GM18511 (cell line): ENCODE results near the gene SV2C.

Source experiments
- ATAC-seq: cut with Tn5 transposase; IDR thresholded peaks from one replicate; pipeline ENCODE4 v1.9.1; 2021; ENCODE audit warnings: mild to moderate bottlenecking, moderate library complexity; ENCODE audit not compliant: unreplicated experiment

Gene SV2C

DNA sequence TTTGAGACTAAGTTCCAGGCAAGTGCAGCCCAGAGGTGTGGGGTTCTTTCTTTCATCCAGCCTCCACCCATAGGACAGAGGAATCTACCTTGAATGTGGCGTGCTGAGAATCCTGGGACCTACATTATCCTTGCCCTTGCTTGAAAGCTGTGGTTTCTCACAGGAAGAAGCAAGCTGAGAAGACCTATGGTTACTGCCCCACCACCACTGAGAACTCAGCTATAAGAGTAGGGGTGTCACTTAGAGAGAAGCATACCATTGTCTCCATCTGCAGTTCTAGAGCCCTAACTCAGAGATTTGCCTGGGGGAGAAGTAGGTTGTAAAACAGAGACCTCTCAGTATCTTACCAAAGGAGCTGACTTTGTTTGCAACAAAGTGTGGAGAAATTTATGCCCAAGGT, 72.4 kb downstream of the SV2C start:
- no peak for ATAC-seq

DNA sequence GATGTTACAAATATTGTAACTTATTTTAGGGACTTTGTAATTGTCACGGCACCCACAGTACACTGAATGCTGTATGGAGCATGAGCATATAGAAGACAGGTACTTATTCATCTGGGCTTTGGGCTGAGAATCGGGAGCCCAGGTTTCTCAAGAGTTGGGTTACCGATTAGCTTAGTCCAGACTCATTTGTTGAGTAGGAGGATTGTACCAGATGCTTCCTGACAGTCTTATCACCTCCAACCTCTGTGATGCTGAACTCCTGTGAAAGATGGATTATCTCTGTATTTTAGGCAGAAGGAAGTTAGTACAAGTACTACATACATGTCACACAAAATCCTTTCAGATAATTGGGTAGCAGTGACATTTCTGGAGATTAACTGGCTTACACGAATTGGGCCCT, 79.2 kb downstream of the SV2C start:
- ATAC-seq = no peak

DNA sequence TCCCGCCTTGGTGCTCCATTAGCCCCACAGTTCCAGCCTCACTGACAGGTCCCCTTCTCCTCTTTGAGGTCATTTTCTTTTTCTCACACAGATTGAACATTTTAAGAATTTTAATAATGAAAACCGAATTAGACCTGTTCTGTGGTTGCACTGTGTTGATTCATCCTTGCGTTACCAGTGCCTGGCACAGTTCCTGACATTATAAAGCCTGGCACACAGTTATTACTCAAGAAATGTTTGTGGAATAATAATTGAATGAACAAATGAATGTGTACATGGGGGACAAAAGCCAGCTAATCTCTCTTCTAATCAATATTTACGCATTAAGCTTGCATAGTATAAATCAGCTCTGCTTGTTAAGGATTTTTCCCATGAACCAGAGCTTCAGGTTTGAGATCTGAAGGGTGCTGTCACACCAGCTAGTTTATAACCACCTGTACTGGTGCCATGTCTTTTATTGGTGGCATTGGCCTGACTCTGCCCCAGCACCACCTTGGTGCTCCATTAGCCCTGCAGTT, 80.0 kb downstream of the SV2C start:
- no peak for ATAC-seq

DNA sequence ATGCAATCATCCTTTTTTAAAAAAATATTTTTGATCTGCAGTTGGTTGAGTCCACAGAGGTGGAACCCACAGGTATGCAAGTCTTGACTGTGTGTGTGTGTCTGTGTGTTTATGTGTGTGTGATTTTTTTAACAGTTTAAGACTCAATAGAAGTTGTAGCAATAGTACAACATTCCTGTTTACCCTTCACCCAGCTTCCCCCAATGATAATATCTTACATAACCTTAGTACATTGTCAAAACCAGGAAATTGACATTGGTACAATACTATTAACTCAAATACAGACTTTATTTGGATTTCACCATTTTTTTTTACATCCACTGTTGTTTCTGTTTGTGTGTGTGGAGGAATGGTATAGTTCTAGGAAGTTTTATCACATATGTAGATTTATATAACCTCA, 81.8 kb downstream of the SV2C start:
- no peak for ATAC-seq

DNA sequence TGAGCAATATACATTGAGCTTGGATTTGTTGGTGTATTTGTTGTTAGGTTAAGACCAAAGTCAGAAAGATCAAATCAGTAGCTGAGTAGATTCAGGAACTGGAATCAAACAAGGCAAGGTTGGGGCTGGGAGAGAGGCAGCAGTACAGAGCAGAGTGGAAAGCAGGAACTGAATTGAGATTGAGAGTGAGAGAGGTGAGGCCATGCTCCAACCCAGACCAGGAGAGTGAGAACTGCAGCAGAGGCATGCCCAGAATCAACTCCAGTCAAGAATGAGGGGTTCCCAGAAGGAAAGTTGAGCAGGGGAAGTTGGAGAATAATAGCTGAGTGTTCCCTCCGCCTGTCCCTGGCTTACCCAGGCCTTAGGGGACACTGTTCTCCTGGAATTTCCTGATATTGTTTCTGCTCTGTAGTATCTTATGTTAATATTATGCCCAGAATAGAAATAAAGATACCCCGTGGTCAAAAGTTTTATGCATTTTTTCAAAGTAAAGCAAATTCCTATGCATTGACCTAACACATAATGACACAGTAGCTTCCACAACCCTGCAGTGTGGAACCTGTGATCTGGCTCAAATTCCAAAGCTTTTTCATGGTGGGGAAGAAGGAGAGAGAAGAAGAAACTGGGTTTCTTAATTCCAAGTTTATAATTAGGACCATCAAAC, 82.7 kb downstream of the SV2C start:
- no peak for ATAC-seq

DNA sequence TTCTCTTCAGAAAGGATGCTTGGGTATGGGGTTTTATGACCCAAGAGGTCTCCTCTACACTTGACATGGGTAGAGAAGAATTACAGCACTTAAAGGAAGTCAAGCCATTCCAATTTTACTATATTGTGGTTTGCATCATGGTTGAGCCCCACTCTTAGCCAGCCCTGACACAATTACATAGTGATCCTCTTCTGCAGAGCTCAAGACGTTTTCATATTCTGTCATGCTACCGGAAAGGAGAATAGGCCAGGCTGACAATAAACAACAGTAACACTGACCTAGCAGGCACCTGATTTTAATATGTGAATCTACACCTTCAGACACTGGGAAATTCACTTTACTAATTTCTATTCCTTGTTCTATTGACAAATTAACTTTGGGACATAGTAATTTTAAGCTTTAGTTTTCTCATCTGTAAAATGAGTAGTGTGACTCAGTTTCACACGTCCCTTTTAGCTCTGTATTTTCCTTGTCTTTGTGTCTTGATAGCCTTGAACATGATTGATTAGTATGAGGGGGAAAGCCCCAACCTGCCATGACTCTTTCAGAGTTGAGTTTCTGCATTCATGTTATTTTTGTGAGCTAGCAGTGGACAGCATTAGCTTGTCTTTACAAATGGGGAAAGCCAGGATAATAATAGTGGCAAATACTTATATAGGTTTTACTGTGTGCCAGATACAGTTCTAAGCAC, 83.8 kb downstream of the SV2C start:
- ATAC-seq = no peak

DNA sequence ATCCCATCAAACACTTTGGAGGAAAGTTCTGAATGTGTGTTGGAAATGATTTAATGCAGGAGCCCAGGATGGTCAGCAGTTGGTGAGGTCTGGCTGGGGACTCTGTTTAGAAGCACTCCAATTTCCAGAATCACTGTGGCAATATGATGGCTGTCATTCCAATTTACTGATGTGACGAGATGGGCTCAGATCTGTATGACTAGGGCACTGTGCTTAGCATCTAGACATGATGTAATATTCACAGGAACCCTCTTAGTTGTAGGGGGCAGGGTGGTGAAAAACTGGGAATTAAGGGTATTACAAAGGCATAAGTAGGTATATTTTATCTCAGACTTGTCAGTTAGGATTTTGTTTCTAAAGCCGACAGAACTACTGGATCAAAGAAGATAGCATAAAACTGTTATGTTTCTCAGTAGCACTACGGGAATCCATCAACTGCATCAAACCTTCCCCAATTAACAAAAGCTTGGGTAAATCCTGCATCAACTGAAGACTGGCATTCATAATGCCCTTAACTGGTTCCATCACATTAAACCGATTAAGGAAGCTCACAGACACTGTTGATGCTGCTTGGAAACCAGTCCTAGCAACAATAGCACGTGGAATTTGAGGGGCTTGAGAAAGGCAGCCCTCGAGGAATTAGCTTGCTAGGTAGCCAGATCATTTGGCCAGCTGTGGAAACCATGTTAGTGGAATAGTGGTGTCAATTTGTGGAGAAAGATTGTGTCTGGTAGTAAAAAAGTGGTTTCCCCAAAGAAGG, 86.1 kb downstream of the SV2C start:
- ATAC-seq = no peak

DNA sequence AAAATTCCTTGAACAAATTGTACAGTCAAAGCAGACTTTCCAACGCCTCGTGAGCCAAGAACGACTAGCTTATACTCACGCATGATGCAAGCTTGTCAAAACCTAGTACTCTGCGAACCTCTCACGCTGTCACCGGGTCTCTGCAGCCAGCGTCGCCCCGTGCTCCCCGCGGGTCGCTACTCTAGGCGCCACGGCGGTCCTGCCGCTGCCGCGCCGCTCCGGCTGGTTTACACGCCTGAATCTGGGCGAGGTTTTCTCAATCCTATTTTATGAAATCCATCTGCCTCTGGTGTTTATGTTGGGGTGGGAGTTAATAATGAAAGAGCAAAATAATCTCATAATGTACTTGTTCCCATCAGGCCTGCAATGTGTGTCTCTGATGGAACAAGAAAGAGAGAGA, 90.9 kb downstream of the SV2C start:
- no peak for ATAC-seq

DNA sequence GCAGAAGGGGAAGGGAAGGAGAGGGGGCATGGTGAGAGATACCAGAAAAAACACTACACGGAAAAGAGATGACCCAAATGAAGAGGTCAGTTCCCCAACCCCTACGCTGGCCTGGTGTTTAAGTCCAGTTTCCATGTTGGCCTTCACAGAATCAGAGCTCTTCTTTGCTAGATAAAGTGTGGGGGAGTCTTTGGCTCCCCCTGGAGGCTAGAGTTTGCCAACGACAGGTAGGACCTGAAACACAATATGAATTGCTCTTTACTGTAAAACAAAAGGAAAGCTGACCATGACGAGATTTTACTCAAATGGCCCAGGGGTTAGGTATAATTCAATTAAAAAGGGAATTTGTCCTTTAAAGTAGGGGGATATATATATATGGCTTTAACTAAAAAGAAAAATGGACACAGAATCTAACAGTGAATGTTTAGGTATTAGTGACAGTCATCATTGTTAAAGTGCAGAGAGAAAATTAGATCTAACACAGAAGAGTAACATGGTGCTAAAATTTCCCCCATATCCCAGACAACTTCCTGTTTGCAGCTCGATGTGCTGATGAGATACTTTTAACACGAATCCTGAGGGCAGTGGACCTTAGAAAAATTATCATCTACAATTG, 92.0 kb downstream of the SV2C start:
- ATAC-seq = peak; percentile 70

DNA sequence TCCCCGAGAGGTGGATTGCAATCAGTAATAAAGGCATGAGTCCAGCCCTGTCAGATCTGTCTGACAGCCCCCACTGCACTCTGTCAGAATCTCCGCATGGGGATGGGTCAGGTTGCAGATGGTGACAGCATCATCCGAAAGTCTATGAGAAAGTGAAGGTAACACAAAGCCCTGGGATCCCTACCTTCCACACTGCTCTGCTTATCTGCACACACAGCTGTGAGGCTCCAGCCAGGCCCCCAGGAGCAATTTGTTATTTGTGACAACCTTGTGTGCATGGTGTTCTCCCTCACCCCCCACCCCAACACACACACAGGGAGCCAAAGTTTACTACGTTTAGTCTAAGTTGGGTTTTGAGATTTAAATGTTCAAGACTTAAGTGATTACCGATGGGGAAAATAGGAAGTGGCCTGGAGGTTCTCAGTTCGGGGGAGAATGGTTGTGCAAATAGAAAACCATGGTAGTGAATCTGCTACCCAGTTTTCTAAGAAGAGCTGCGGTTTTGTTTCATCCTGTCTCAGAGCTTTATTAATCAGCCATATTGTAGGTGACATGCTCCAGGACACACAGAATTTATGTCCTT, 92.7 kb downstream of the SV2C start:
- ATAC-seq = peak; percentile 87

DNA sequence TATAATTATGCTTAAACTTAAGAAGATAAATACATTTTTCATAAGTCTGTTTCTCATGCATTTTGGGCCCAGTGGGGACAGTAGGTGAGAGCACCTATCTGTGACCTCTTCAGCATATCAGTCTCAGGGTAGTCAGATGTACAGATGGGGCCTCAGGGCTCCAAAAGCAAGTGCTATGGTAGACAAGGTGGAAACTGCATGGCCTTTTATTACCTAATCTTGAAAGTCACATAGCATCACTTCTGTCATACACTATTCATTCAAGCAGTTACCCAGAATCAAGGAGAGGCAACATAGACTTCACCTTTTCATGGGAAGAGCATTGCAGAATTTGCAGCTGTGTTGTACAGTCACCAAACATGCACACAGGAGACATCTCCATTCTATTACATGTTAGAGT, 94.8 kb downstream of the SV2C start:
- no peak for ATAC-seq

DNA sequence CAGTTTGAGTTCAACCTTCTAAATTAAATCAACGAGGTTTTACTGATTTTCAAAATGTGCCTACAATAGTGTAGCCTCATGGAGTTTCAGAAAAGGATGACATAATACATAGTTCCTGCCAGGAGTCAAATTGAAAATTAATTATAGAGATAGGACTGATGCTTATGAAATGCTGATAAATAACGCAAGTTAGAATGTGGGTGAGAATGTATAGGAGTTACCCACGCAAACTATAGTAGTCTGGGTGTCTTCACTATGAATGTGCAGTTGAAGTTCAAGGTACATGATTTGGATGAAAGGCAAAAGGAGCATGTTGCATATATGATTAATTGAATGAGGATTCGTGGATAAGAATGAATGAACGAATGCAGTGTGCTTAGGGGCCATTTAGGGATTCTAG, 95.7 kb downstream of the SV2C start:
- ATAC-seq = no peak

DNA sequence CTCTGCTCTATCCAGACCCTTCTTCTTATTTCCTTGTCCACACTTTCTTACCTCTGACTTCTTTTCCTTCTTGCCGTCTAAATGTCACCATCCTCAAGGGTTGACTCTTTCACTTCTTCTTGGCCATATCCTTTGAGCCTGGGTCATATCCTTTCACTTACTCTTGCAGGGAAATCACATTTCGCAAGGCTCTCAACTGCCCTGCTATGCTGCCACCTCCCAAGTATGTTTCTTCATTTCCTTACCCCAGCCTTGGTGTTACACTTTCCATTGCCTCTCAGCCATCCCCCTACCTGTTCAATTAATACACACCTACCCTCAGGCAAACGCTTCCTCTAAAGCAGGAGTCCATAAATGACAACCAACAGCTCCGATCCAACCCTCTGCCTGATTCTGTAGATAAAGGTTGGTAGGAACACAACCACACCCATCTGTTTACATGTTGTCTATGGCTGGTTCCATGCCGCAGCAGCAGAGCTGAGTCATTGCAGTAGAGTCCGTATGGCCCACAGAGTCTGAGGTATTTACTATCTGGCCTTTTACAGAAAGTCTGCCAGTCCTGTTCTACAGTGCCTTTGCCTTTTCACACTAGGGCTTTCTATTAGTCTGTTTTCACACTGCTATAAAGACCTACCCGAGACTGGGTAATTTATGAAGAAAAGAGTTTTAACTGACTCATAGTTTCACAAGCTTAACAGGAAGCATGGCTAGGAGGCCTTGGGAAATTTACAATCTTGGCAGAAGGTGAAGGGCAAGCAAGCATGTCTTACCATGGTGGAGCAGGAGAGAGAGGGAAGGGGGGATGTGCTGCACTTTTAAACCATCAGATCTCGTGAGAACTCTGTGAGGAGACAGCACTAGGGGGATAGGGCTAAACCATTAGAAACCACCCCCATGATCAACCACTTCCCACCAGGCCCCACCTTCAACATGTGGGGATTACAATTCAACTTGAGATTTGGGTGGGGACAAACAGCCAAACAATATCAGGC, 97.9 kb downstream of the SV2C start:
- peak; percentile 68 for ATAC-seq

DNA sequence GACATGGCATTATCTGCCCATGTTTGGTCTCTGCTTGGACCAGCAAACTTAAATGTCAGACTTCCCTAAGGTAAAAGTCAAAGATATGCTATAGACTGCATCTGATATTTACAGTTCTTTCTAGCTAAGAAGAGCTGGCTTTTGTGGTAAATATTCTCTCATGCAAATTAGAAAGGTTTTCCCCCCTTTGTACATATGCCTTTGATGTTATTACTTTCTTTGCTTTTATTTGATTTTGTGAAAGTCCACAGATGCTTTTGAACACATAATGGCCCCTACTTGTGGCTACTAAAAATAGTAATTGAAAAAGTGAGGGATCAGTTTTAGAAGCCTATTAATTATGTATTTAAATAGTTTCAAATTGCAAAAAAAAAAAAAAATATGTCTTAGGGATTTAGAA, 104.2 kb downstream of the SV2C start:
- no peak for ATAC-seq

DNA sequence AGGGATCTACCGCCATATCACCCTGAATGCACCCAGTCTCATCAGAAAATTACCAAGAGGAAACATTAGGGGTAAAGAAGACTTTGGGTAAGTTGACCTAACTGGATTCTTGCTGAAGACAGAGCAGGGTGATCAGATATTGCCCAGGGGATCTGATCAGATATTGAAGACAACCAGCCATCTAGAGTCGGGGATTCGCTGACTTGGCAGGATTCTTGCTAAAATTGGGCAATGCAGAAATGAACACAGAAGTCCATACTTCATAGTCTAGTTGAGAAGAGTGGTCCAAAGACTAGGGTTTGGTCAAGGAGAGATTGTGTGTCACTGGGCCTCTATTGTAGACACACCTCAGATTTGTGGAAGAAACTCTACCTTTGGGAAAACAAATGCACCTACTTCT, 107.2 kb downstream of the SV2C start:
- no peak for ATAC-seq

DNA sequence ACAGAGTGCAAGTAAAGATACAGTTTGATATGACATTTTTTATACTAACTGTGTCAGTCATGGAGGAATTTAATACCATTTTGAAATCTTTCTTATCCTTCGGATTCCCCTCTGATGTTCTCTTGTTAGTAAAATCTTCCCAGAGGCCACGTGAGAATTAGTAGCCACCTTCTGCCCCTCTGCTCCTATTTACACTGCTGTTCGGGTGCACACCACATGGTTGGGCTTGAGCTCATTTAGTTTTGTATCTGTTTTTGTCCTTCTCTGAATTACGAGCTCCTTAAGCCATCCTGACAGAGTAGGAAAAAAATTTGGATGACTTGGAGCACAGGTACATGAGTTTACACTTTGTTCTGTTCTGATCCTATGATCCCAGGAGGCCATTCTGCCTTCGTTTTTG, 109.7 kb downstream of the SV2C start:
- no peak for ATAC-seq

DNA sequence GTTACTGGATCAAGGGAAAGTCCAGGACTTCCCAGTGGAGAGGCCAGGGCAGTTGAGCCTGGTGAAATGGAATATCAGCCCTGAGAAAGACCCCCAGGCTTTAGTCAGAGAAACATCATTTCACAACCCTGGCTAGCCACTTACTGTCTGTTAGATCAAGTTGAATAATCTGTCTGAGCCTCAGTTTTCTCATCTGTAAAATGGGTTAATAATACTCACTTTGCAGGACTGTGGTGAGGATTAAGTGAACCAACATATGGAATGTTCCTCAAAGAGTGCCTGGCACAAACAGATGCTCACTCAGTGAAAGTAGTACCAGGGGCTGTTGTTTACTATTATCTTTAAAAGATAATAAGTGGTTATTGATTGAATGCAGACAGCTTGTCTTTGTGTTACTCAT, 110.5 kb downstream of the SV2C start:
- ATAC-seq = no peak

DNA sequence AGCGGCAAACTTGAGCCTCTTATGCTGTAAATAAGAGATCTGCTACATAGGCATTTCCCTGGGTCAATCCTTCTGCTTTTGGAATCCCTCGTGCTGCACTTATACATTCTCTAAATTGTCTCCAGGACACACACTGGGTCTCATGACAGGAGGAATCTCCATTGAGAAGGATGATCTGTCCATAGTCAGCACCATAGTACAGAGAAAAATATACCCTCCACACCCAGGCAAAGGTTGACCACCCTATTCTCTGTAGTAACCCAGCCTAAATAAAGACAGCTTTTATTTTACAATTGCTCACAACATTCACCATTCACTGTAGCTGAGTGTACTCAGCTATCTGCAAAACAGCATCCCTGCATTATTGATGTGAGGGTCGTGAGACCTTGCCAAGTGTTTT, 111.2 kb downstream of the SV2C start:
- no peak for ATAC-seq

DNA sequence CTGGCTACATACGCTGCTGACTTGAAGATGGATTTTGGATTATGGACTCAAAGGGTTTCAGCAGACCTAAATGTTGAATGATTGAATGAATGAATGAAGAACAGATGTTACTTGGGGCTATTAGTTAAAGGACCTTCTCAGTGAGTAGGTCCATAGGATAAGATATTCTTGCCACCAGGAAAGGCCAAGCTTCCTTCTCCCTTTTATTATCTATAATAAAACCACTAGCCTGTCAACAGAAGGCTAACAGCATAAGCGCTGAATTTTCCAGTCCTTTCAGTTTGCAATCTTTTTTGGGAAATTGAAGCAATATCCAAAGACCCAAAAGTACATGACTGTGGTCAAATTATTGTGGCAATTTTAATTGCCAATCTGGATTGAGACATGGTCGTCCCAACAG, 113.3 kb downstream of the SV2C start:
- ATAC-seq = no peak

DNA sequence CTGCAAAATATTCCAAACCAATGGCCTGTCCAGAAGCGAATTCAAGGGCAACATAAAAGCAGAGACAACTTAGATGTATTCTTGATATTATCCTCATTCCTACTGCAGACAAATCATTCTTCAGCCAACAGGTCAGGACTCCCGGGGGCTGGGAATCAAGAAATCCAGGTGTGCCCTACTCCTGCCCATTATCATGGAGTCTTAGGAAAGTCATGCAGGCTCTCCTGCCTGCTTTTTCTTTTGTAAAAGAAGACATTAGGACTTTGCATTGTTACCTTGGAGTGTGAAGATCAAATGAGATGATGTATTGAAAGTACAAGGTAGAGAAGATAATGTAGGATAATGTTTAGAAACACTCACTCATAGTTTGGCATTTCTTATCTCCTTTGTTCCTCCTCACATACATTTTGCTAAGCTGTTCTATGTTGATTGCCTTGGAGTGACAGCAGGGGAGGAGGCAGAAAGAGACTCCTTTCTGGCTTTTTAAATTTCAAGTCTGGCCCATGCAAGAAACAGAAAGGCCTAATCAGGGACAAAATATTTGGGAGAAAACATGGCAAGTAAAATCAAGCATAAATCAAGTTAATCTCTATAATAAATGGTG, 113.8 kb downstream of the SV2C start:
- no peak for ATAC-seq
